ENCODE data around the gene IL17D.
"Not testable (repeated sequence)": the region's sequence is repeated elsewhere in the genome, so short reads cannot be mapped to it uniquely, and the experiment has no call there.

The IL17D gene, protein sequence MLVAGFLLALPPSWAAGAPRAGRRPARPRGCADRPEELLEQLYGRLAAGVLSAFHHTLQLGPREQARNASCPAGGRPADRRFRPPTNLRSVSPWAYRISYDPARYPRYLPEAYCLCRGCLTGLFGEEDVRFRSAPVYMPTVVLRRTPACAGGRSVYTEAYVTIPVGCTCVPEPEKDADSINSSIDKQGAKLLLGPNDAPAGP

DNA sequence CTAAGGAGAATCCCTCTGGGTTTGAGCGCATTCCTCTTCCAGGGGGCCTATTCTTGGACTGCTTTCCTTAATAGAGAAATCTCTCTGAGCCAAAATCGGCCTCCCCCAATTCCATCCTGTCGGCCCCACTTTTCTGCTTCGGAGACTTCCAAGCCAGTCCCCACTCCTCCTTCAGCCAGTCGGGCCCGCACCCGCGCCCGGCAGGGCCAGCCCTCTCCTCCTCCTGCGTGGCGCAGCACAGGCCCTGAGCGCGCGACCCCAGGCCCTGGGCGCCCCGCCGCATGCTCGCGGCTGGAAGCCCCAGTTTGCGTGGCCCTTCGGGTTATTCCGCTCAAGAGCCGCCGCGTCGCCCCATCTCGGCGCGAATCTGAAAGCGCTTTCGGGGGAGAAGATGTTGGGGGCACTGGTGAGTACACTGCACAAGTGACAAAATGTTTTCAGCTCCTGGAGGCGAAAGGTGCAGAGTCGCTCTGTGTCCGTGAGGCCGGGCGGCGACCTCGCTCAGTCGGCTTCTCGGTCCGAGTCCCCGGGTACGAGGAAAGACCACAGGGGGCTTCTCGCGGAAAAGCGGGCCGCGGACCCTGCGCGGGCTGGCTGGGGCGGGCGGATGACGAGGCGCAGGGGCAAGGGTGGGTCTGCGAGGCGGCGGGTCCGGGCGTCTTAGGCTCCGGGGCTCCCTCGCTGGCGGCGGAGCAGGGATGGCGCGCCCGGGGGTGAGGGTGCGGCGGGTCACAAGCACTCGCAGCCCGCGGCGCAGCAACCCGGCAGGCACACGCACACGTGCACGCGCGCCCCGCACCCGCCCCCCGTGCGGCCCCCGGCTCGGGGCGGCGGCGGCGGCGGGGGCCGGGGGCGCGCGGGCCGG, at the start of gene IL17D:
IL17D (plus strand) TSS at position 785 of the 865 bp plus-strand sequence. CDS start 303 bp downstream, outside the sequence.
- DNase-seq (ENCODE audit: low read depth, low spot score) = no peak
- H3K27ac ChIP-seq = no peak within 1 kb of the TSS

DNA sequence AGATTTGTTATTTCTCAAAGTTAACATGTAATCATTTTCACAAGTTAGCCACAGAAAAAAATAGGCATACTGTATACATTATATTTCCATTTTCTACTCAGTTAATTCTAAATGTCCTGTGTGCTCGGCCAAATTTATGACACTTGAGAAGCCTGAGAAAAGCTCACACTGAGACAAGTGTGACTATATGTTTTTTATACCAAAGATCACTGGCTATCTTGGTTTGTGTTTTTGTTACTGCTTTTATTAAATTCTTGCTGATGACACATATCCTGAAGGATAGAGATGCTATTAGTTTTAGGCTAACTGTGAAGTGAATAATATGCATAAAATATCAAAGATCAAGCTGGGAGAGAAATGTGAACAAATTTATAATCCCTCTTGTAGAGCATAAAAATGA, 49.3 kb upstream of the IL17D start:
- H3K27ac ChIP-seq = no peak overlapping the region
- no peak for DNase-seq (ENCODE audit: low read depth, low spot score)

DNA sequence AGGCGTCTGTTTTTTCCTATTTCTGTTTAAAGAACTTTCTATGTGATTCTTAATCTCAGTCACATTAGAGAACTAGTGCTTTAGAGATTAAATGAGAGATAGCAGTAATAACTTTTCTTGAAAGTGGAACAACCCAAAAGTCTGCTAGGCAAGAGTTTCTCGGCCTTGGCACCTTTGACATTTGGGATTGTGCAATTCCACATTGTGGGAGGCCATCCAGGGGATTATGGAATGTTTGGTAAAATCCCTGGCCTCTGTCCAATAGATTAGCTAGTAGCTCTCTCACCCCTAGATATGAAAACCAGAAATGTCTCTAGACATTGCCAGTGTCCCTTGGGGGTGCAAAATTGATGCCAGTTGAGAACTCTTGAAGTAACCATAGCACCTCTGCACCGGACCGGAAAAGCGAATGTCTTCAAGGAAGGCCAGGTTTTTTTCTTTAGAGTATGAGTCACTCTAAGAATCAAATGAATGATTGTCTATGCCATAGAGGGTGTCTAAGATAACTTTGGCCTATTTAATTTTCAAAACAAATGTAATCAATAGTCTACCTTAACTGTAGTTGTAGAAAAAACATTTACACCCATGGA, 45.0 kb upstream of the IL17D start:
- no peak for DNase-seq (ENCODE audit: low read depth, low spot score)
- no peak overlapping the region for H3K27ac ChIP-seq

DNA sequence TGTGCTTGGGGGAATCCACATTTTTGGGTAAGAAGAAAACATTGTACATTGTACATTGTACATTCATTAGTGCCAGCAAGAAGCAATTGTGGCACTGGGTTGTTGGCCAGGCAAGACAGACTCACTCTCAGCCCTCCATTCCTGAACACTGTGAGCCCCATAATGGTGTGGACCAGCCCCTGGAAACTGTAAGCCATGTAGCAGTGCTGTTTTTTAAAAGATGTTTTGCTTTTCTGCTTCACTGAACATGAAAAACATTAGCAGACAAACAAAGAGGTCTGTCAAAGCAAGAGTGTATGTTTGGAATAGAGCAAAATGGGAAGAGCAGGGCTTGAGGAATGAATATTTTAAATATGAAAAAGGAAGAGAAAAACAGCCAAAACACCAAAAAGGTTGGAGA, 39.1 kb upstream of the IL17D start:
- no peak for DNase-seq (ENCODE audit: low read depth, low spot score)
- H3K27ac ChIP-seq = no peak overlapping the region

DNA sequence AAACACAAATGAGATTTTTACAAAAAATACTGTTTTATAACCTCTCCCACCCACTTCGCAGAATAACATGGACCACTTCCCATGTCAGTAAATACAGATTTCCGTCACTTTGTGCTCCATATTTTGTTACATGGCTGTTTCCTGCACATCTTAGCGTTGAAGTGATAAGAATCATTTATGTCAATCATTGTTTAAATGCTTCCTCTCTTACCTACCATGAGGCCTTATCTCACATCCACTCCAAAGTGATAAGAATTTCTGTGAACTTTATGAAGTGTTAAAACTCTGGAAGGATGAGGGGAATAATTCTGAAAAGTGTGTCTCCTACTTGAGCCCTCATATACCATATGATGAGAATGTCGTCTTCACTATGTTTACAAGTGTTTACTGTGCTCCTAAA, 36.6 kb upstream of the IL17D start:
- H3K27ac ChIP-seq = no peak overlapping the region
- no peak for DNase-seq (ENCODE audit: low read depth, low spot score)

DNA sequence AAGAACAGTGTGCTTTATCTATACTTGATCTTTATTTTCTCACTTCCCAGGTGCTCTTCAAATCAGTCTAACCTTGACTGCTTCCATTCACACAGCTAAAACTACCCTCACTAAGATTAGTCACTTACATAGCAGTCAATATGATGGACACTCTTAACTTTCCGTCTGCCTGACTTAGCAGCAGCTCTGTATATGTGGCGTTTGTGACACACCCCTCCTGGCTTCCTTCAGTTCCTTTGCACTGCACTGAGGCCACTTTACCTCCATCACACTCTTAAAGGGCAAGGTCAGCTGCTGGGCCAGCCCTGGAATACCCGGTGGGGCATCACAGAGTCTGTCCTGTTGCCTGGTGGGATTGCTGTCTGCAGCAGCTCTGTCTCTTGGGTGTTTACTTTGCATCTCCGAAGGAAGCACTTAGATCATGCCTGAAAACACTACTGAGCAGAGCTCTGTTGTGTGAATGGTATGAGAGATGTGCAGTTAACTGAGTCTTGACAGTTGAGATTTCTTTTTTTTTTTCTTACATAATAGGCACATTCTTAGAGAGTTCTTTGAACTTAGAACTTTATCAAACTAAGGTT, 35.6 kb upstream of the IL17D start:
- no peak for DNase-seq (ENCODE audit: low read depth, low spot score)
- no peak overlapping the region for H3K27ac ChIP-seq

DNA sequence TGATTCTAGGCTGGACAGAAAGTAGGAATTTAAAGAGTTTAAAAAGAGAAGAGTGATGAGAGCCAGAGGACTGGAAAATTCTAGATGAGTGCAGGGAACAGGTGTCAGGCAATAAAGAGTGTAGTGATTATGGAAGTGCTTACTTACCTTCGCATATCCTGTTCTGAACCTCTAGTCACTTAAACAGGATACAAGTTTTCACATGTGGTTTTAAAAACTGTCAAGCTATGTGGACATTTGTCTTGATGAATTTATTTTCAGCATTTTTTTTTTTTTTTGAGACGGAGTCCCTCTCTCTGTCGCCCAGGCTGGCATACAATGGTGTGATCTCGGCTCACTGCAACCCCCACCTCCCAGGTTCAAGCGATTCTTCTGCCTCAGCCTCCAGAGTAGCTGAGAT, 34.3 kb upstream of the IL17D start:
- H3K27ac ChIP-seq = no peak overlapping the region
- DNase-seq (ENCODE audit: low read depth, low spot score) = no peak

DNA sequence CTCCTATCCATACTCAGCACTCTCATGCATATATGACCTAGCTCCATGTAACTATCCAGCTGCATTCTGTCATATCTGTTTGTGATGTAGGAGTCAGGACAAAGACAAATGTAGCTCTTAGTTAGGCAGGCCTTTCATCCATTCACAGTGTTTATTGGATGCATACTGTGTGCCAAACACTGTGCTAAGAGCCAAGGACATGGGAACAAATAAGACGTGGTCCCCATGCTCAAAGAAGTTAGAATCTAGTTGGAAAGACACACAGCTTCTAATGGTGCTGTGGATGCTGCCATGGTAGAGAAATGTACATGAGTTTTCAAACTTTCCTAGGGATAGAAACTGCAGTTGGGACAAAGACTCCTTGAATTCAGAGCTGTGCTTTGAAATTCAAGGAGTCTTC, 31.7 kb upstream of the IL17D start:
- no peak for DNase-seq (ENCODE audit: low read depth, low spot score)
- H3K27ac ChIP-seq = no peak overlapping the region

DNA sequence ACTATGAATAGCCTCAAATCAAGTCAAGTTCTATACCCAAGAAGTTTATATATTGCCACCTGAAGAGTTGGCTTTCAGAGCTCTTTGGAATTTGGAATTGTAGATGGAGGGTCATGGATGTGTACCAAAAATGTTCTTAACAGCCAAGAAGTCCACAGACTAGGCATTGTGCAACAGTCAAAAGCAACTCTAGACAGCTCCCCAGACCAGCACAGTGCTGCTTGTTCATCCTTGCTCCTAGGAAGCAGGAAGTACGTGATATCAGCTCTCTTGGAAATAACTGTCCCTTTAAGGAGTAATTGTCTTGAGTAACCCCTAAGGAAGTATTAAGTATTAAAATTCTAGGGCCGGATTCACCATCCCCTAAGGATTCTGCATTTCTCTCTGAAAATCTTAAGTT, 30.7 kb upstream of the IL17D start:
- H3K27ac ChIP-seq = no peak overlapping the region
- no peak for DNase-seq (ENCODE audit: low read depth, low spot score)

DNA sequence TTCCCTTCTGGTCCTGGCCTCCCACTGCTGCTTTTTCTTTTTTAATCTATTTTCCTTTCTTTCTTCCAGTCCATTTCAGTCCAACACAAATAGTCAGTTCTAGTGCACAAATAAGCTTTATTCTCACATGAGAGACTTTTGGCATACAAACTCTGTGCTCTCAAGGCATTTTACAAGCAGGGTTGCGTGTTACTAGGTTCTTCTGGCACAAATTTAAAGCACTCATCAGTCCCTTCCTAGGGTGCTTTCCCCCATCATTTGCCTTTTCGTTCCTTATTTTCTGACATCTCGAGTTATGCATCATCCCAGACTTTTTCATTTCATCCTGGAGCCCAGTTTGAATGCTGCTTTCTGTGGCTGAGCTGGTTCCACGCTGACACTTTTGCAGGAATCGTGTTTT, 29.8 kb upstream of the IL17D start:
- DNase-seq (ENCODE audit: low read depth, low spot score) = no peak
- no peak overlapping the region for H3K27ac ChIP-seq

DNA sequence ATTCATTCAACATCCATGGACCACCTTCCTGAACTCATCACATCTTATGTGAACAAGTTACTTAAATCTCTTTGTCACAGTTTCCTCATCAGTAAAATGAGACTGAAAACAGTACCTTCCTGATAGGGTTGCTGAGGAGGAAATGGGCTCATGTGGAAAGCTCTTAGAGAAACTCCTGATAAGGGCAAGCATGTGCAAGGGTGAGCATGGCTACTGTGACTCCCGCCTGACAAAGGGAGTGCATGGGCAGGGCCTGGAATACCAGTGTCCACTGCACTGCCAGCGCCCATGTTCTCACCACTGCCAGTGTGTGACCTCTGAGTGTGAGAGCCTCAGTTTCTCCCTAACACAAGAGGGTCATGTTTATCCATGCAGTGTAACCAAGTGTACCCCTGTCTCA, 27.3 kb upstream of the IL17D start:
- H3K27ac ChIP-seq = no peak overlapping the region
- no peak for DNase-seq (ENCODE audit: low read depth, low spot score)

DNA sequence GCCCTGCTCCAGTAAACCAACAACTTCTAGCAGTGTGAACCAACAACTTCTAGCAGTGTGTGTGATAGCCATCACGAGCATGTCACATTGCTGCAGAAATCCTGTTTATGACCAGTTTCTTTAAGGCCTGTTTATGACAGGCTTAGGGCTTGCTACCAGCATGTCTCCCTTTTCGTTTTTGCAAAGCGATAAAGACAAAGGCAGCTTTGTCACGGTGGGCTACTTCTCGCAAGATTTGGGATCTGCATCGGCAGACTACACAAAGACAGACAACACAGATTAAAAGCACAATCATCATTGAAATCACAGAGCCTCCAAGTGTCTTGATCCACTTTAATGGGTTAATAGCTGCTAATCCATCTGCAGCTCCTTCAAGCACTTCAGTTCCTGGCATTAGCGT, 24.9 kb upstream of the IL17D start:
- H3K27ac ChIP-seq = not testable (repeated sequence)

DNA sequence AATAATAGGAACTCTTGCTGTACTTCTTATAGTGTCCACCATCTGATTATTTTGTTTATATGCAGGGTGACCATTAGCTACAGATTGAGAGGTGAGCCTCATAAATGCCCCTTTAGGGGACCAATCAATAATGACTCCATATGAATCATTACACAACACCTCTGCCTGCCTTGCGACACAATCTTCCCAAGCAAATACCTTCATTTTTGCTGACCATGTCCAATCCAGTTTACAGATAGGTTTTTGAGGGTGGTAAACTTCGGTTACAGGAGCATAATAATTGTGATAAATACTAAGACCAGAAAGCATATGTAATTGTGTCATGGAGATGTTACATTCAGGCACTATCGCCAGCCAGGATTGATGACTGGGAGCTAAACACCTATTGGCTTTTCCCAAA, 23.6 kb upstream of the IL17D start:
- no peak overlapping the region for H3K27ac ChIP-seq
- no peak for DNase-seq (ENCODE audit: low read depth, low spot score)

More for the DNA sequence above, 24.9 kb upstream of the IL17D start:
- DNase-seq (ENCODE audit: low read depth, low spot score) = not testable (repeated sequence)

DNA sequence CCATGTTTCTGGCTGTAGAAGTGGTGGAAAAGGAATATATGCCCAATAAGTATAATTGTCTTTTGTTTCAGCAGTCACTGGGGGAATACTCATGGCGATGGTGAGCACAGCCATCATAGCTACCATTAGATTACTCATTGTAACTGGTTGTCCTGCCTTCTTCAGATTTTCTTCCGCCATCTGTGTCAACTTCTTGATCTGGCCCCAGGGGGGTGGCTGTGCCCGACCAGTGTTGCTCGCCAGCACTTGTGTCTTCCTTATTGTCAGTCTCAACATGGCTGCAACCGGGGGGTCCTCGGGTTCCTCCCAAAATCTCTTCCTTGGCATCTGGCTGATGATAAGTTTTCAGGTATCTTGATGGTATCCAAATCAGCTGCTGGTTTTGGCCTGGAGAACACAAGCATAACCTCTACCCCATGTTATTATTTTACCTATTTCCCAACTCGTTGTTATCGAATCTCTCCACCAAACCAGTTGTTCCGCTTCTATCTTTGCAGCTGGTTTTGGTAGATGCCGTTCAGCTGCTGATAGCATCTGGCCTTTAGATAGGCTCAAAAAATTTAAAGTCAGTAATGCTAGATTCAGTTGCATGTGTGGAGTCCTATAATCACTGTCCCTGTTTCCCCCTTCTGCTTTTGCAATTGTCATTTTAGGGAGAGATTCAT, 23.0 kb upstream of the IL17D start:
- DNase-seq (ENCODE audit: low read depth, low spot score) = no peak
- no peak overlapping the region for H3K27ac ChIP-seq

DNA sequence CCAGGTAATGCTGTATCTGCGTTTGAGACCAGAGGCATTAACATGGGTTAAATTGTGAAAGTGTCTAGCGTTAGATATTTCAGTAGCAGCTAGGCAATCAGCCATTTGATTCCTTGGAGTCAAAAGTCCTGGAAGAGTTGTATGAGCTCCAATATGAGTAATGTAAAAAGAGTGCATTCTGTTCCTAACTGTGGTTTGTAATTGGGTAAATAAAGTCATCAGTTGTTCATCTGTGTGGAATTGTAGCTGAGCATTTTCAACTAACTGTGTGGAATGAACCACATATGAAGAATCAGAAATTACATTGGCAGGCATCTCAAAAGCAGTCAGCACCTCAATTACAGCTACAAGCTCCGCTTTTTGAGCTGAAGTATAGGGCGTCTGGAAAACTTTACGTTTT, 22.0 kb upstream of the IL17D start:
- H3K27ac ChIP-seq; DNase-seq (ENCODE audit: low read depth, low spot score): not testable (repeated sequence)

DNA sequence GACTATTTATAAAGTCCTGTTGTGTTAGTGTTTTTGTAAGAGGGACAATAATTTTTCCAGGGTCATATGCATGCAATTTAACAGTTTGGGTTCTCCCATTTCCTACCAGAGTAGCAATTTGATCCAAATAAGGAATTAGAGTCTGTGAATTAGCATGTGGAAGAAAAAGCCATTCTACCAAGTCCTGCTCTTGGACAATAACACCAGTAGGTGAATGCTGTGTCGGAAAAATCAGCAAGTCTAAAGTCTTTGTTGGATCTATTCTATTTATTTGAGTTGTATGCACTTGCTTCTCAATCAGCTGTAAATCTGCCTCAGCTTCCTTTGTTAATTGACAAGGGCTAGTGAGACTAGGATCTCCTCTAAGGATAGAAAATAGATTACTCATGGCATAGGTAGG, 21.4 kb upstream of the IL17D start:
- DNase-seq (ENCODE audit: low read depth, low spot score) = no peak
- H3K27ac ChIP-seq = no peak overlapping the region

DNA sequence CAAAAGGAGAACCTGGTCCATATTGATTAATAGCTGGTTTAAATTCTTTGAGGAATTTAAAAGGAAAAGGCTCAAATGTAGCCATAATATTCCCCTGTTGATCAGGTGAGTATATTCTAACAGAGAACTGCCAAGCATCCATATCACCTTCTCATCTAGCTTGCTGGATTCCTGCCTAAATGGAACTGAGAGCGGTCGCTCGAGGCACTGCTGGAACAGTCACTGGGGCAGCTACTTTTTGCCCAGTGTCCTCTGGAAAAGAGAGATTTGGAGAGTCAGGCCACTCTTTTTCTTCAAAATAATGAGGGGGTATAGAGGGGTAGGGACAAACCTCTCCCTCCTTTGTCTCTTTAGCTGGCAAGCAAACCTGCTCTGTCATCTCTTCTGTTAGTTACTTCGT, 19.5 kb upstream of the IL17D start:
- DNase-seq (ENCODE audit: low read depth, low spot score) = no peak
- H3K27ac ChIP-seq = no peak overlapping the region

DNA sequence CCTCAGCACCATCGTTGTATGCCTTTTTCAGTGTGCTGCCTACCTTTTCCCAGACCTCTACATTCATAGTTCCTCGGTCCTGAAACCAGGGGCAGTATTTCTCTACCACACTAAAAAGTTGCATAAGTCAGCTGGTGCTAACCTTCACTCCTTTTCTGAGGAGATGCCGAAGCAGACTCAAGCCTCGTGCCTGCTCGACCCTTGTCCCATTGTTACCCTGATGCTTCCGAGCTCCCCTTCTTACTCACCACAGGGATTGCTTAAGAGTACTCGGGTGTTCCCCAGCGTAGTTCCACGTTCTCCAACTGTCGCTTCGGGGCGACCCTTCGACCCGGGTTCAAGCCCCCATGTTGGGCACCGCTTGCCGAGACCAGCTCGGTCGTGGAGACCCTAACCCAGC, 19.0 kb upstream of the IL17D start:
- no peak overlapping the region for H3K27ac ChIP-seq
- DNase-seq (ENCODE audit: low read depth, low spot score) = no peak

DNA sequence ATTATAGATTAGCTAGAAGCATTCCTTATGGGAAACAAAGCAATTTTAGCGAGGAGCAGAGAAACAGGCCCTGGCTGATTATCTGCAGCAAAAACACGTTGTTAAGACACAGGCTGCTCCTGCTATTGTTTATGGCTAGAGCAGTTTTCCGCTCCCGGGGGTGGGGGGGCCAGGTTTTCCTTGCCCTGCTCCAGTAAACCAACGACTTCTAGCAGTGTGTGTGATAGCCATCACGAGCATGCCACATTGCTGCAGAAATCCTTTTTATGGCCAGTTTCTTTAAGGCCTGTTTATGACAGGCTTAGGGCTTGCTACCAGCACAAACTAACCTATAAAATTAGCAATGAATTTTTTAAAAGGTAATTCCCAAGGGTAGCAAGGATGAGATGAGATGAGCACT, 18.4 kb upstream of the IL17D start:
- no peak overlapping the region for H3K27ac ChIP-seq
- DNase-seq (ENCODE audit: low read depth, low spot score) = no peak

DNA sequence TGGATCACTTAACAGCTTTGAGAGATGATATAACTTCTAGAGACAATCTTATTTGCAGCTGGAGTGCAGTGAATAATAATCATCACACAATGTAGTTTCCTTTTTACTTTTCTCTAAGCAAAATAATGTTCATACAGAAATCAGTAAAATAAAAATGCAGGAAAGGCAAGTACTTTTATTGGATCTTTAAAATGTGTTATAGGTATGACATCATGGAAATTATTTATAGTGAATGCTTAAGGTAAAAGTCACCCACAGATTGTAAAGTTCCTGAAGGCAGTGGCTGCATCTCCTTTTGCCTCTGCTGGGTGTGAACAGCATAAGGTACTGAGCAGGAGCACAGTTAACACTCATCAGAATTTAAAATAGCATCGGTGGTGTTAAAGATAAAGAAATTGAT, 17.3 kb upstream of the IL17D start:
- no peak overlapping the region for H3K27ac ChIP-seq
- no peak for DNase-seq (ENCODE audit: low read depth, low spot score)
